Measurements from ENCODE around the gene SCGB1D2.

The SCGB1D2 gene

GRCh38 chr11:62221498-62221897, 20.5 kb upstream of the SCGB1D2 start:
- Histone ChIP-seq H2BK120ac (ENCODE audit: low read depth, low read length) (no peak overlapping the region), H3K4me1 (ENCODE audit: control insufficient read depth in 2 of 2, insufficient read depth in 1 of 2, low read depth in 1 of 2, low read length in 2 of 2) (no peaks in the 10 kb centered on the region), H3K4ac (ENCODE audit: low read length) (no peak overlapping the region), H3K4me3 (ENCODE audit: low read length in 2 of 2) (no peak overlapping the region), H3K23ac (ENCODE audit: low read depth, low read length, poor library complexity) (no peak overlapping the region), H3K4me2 (ENCODE audit: insufficient read depth, low read length, poor library complexity, severe bottlenecking) (no peak overlapping the region), H2BK5ac (ENCODE audit: low read length) (no peak overlapping the region), H2BK12ac (ENCODE audit: low read length) (no peak overlapping the region), H2AK5ac (ENCODE audit: low read depth, low read length) (no peak overlapping the region), H3K36me3 (replicated peaks in 1 of 2; ENCODE audit: control insufficient read depth in 2 of 2, insufficient read depth in 2 of 2, low read length in 2 of 2) (peaks cover 0 to 2% of the 10 kb centered on the region in 2 donors), H4K8ac (ENCODE audit: low read depth, low read length) (no peak overlapping the region), H3K9me3 (replicated peaks in 1 of 2; ENCODE audit: control insufficient read depth in 2 of 2, insufficient read depth in 1 of 2, low read depth in 1 of 2, low read length in 2 of 2) (peaks cover 10 to 18% of the 10 kb centered on the region in 2 donors), H3K14ac (ENCODE audit: low read length) (no peak overlapping the region), H3K27me3 (ENCODE audit: control insufficient read depth in 3 of 3, insufficient read depth in 3 of 3, low read depth in 1 of 3, low read length in 3 of 3) (peaks cover 0 to 3% (median 0%) of the 10 kb centered on the region in 3 experiments), H2AFZ (ENCODE audit: low read length) (no peak overlapping the region), H4K91ac (ENCODE audit: low read depth, low read length, poor library complexity) (no peak overlapping the region), H3K27ac (replicated peaks; ENCODE audit: low read length) (no peak overlapping the region), H2BK15ac (ENCODE audit: low read length) (no peak overlapping the region), H3K9ac (ENCODE audit: low read depth, low read length, poor library complexity) (no peak overlapping the region), H3K18ac (ENCODE audit: low read length) (no peak overlapping the region), H3K79me1 (ENCODE audit: low read depth, low read length) (no peaks in the 10 kb centered on the region)
- no peak for DNase-seq (ENCODE audit: low spot score)
- WGBS, 2 donors (ENCODE audit: extremely low coverage in 2 of 2, insufficient read length in 2 of 2, insufficient replicate concordance in 1 of 2), result no CpG with 5 or more reads among the region's 3 CpGs

GRCh38 chr11:62223095-62223494, 18.9 kb upstream of the SCGB1D2 start:
- H3K79me1 ChIP-seq (ENCODE audit: low read depth, low read length), result no peaks in the 10 kb centered on the region
- no peak overlapping the region for H3K18ac ChIP-seq (ENCODE audit: low read length)
- H3K9me3 ChIP-seq (replicated peaks in 1 of 2; ENCODE audit: control insufficient read depth in 2 of 2, insufficient read depth in 1 of 2, low read depth in 1 of 2, low read length in 2 of 2), result peaks cover 10 to 18% of the 10 kb centered on the region in 2 donors
- no peaks in the 10 kb centered on the region for H3K4me1 ChIP-seq (ENCODE audit: control insufficient read depth in 2 of 2, insufficient read depth in 1 of 2, low read depth in 1 of 2, low read length in 2 of 2)
- H3K4ac ChIP-seq (ENCODE audit: low read length), result no peak overlapping the region
- H3K23ac ChIP-seq (ENCODE audit: low read depth, low read length, poor library complexity), result no peak overlapping the region
- no peak overlapping the region for H2BK15ac ChIP-seq (ENCODE audit: low read length)
- H3K36me3 ChIP-seq (replicated peaks in 1 of 2; ENCODE audit: control insufficient read depth in 2 of 2, insufficient read depth in 2 of 2, low read length in 2 of 2), result peaks cover 0 to 2% of the 10 kb centered on the region in 2 donors
- no peak overlapping the region for H3K27ac ChIP-seq (replicated peaks; ENCODE audit: low read length)
- H2AFZ ChIP-seq (ENCODE audit: low read length), result no peak overlapping the region
- no peak for DNase-seq (ENCODE audit: low spot score)
- no peak overlapping the region for H4K91ac ChIP-seq (ENCODE audit: low read depth, low read length, poor library complexity)
- no peak overlapping the region for H3K4me3 ChIP-seq (ENCODE audit: low read length in 2 of 2)
- H3K9ac ChIP-seq (ENCODE audit: low read depth, low read length, poor library complexity), result no peak overlapping the region
- no peak overlapping the region for H2BK120ac ChIP-seq (ENCODE audit: low read depth, low read length)
- no peak overlapping the region for H2AK5ac ChIP-seq (ENCODE audit: low read depth, low read length)
- H3K14ac ChIP-seq (ENCODE audit: low read length), result no peak overlapping the region
- H4K8ac ChIP-seq (ENCODE audit: low read depth, low read length), result no peak overlapping the region
- no peak overlapping the region for H3K4me2 ChIP-seq (ENCODE audit: insufficient read depth, low read length, poor library complexity, severe bottlenecking)
- H2BK12ac ChIP-seq (ENCODE audit: low read length), result no peak overlapping the region
- H3K27me3 ChIP-seq (ENCODE audit: control insufficient read depth in 3 of 3, insufficient read depth in 3 of 3, low read depth in 1 of 3, low read length in 3 of 3), result no peaks in the 10 kb centered on the region
- H2BK5ac ChIP-seq (ENCODE audit: low read length), result no peak overlapping the region

GRCh38 chr11:62233730-62234129, 8.3 kb upstream of the SCGB1D2 start:
- Histone ChIP-seq H2BK5ac (ENCODE audit: low read length) (no peak overlapping the region), H3K4me3 (ENCODE audit: low read length in 2 of 2) (no peak overlapping the region), H2AK5ac (ENCODE audit: low read depth, low read length) (no peak overlapping the region), H2BK15ac (ENCODE audit: low read length) (no peak overlapping the region), H2BK12ac (ENCODE audit: low read length) (no peak overlapping the region), H3K18ac (ENCODE audit: low read length) (no peak overlapping the region), H3K27me3 (ENCODE audit: control insufficient read depth in 3 of 3, insufficient read depth in 3 of 3, low read depth in 1 of 3, low read length in 3 of 3) (peaks cover 0 to 8% (median 0%) of the 10 kb centered on the region in 3 experiments), H4K91ac (ENCODE audit: low read depth, low read length, poor library complexity) (no peak overlapping the region), H3K27ac (replicated peaks; ENCODE audit: low read length) (no peak overlapping the region), H3K4ac (ENCODE audit: low read length) (no peak overlapping the region), H3K4me1 (ENCODE audit: control insufficient read depth in 2 of 2, insufficient read depth in 1 of 2, low read depth in 1 of 2, low read length in 2 of 2) (no peaks in the 10 kb centered on the region), H3K9me3 (replicated peaks in 1 of 2; ENCODE audit: control insufficient read depth in 2 of 2, insufficient read depth in 1 of 2, low read depth in 1 of 2, low read length in 2 of 2) (no peaks in the 10 kb centered on the region), H2BK120ac (ENCODE audit: low read depth, low read length) (no peak overlapping the region), H3K9ac (ENCODE audit: low read depth, low read length, poor library complexity) (no peak overlapping the region), H3K36me3 (replicated peaks in 1 of 2; ENCODE audit: control insufficient read depth in 2 of 2, insufficient read depth in 2 of 2, low read length in 2 of 2) (no peaks in the 10 kb centered on the region), H3K23ac (ENCODE audit: low read depth, low read length, poor library complexity) (no peak overlapping the region), H3K14ac (ENCODE audit: low read length) (no peak overlapping the region), H3K4me2 (ENCODE audit: insufficient read depth, low read length, poor library complexity, severe bottlenecking) (no peak overlapping the region), H4K8ac (ENCODE audit: low read depth, low read length) (no peak overlapping the region), H3K79me1 (ENCODE audit: low read depth, low read length) (no peaks in the 10 kb centered on the region), H2AFZ (ENCODE audit: low read length) (no peak overlapping the region)
- DNase-seq (ENCODE audit: low spot score), result no peak

- H3K23ac ChIP-seq (ENCODE audit: low read depth, low read length, poor library complexity), result no peak overlapping the region
- H2BK15ac ChIP-seq (ENCODE audit: low read length), result no peak overlapping the region
- no CpG with 5 or more reads among the region's 2 CpGs for WGBS, 2 donors (ENCODE audit: extremely low coverage in 2 of 2, insufficient read length in 2 of 2, insufficient replicate concordance in 1 of 2)
- H2AK5ac ChIP-seq (ENCODE audit: low read depth, low read length), result no peak overlapping the region
- no peak overlapping the region for H4K91ac ChIP-seq (ENCODE audit: low read depth, low read length, poor library complexity)
- peaks cover 0 to 7% (median 0%) of the 10 kb centered on the region in 3 experiments for H3K27me3 ChIP-seq (ENCODE audit: control insufficient read depth in 3 of 3, insufficient read depth in 3 of 3, low read depth in 1 of 3, low read length in 3 of 3)
- H3K14ac ChIP-seq (ENCODE audit: low read length), result no peak overlapping the region
- H2BK120ac ChIP-seq (ENCODE audit: low read depth, low read length), result no peak overlapping the region
- no peak overlapping the region for H3K4me2 ChIP-seq (ENCODE audit: insufficient read depth, low read length, poor library complexity, severe bottlenecking)
- no peak overlapping the region for H3K4ac ChIP-seq (ENCODE audit: low read length)
- H3K4me1 ChIP-seq (ENCODE audit: control insufficient read depth in 2 of 2, insufficient read depth in 1 of 2, low read depth in 1 of 2, low read length in 2 of 2), result no peaks in the 10 kb centered on the region
- no peak overlapping the region for H4K8ac ChIP-seq (ENCODE audit: low read depth, low read length)
- H3K9me3 ChIP-seq (replicated peaks in 1 of 2; ENCODE audit: control insufficient read depth in 2 of 2, insufficient read depth in 1 of 2, low read depth in 1 of 2, low read length in 2 of 2), result no peaks in the 10 kb centered on the region
- DNase-seq (ENCODE audit: low spot score), result no peak
- H2AFZ ChIP-seq (ENCODE audit: low read length), result no peak overlapping the region
- no peak overlapping the region for H2BK5ac ChIP-seq (ENCODE audit: low read length)
- no peak overlapping the region for H3K9ac ChIP-seq (ENCODE audit: low read depth, low read length, poor library complexity)
- H3K4me3 ChIP-seq (ENCODE audit: low read length in 2 of 2), result no peak overlapping the region
- no peak overlapping the region for H3K18ac ChIP-seq (ENCODE audit: low read length)
- no peaks in the 10 kb centered on the region for H3K36me3 ChIP-seq (replicated peaks in 1 of 2; ENCODE audit: control insufficient read depth in 2 of 2, insufficient read depth in 2 of 2, low read length in 2 of 2)
- H3K27ac ChIP-seq (replicated peaks; ENCODE audit: low read length), result no peak overlapping the region
- no peaks in the 10 kb centered on the region for H3K79me1 ChIP-seq (ENCODE audit: low read depth, low read length)
- H2BK12ac ChIP-seq (ENCODE audit: low read length), result no peak overlapping the region
Observed at GRCh38 chr11:62236187-62236586, 5.9 kb upstream of the SCGB1D2 start.
